ENCODE measurements around the gene UBE2B.

DNA sequence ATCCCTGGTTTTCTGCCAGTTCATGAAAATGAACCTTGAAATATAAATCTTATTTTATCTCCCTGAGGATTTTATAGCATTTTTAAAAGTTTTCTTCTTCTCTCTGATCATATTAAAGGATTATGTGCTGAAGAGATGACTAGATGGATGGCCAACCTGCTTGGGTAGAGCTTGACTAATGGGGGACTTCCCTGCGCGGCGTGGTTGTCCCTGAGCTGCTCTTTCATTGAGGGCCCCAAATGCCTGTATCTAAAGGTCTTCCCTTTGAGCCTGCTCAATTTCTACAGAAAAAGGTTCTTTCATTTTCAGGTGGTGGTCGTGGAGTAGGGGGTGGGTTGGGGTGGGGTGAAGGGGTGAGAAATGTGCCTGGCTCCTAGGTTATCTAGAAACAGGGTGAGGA is 60.8 kb downstream of the UBE2B start:
- TF ChIP-seq, protein P1, sequence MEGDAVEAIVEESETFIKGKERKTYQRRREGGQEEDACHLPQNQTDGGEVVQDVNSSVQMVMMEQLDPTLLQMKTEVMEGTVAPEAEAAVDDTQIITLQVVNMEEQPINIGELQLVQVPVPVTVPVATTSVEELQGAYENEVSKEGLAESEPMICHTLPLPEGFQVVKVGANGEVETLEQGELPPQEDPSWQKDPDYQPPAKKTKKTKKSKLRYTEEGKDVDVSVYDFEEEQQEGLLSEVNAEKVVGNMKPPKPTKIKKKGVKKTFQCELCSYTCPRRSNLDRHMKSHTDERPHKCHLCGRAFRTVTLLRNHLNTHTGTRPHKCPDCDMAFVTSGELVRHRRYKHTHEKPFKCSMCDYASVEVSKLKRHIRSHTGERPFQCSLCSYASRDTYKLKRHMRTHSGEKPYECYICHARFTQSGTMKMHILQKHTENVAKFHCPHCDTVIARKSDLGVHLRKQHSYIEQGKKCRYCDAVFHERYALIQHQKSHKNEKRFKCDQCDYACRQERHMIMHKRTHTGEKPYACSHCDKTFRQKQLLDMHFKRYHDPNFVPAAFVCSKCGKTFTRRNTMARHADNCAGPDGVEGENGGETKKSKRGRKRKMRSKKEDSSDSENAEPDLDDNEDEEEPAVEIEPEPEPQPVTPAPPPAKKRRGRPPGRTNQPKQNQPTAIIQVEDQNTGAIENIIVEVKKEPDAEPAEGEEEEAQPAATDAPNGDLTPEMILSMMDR (IDR thresholded peaks at IDR 0.05; ENCODE audit: insufficient read depth, low read length, poor library complexity, severe bottlenecking) = no peak
- no peak for TF ChIP-seq EZH2phosphoT487 (conservative IDR thresholded peaks at IDR 0.05; ENCODE audit: low read length)
